ENCODE data around the gene GEMIN5. TPM values are rescaled to one million over a fixed set of nuclear protein-coding genes. Genes with fewer than 3 reads are reported as not detected.

Gene GEMIN5
- total and polyA plus RNA-seq, 2 of the 13 experiments (the other 11 are each of a cell fraction or from before 2014, with no cell fraction given), result 6.6 to 28.6 TPM

GRCh38 chr5:154970759-154971158 lies 32.7 kb upstream of the GEMIN5 start:
- FAIRE-seq, result peak; percentile 82
- TF ChIP-seq GABPB1 (CRISPR knock-in tag; IDR thresholded peaks at IDR 0.05) (no peak), HNF4A (CRISPR knock-in tag; IDR thresholded peaks at IDR 0.05) (peak; percentile 54), SNAPC5 (CRISPR knock-in tag; IDR thresholded peaks at IDR 0.05; ENCODE audit: borderline replicate concordance) (no peak), MIXL1 (CRISPR knock-in tag; IDR thresholded peaks at IDR 0.05) (0 out of 2 replicates have a peak, but pooled peaks have one; percentile 32), EED (CRISPR knock-in tag; IDR thresholded peaks at IDR 0.05) (no peak), MXI1 (IDR thresholded peaks at IDR 0.05; ENCODE audit: borderline replicate concordance, low read depth, low read length) (peak; percentile 91; the same call in 2 of the 3 replicates), KAT8 (CRISPR knock-in tag; IDR thresholded peaks at IDR 0.05) (peak; percentile 46; the same call in 1 of the 2 replicates), HMGXB4 (CRISPR knock-in tag; IDR thresholded peaks at IDR 0.05; ENCODE audit: borderline replicate concordance in 1 of 2, low read depth in 1 of 2) (0 out of 4 replicates have a peak, but pooled peaks of 1 of the 2 experiments have one; percentile 30), ZFX (CRISPR knock-in tag; IDR thresholded peaks at IDR 0.05; ENCODE audit: low read depth) (peak; percentile 71), AHDC1 (CRISPR knock-in tag; IDR thresholded peaks at IDR 0.05; ENCODE audit: borderline replicate concordance) (peak; percentile 77; the same call in 1 of the 2 replicates), HOXA3 (CRISPR knock-in tag; IDR thresholded peaks at IDR 0.05) (peak; percentile 18; the same call in 1 of the 2 replicates), SPEN (CRISPR knock-in tag; IDR thresholded peaks at IDR 0.05; ENCODE audit: low read depth) (peak; percentile 57; the same call in 1 of the 2 replicates), GZF1 (CRISPR knock-in tag; IDR thresholded peaks at IDR 0.05) (no peak), TFE3 (CRISPR knock-in tag; IDR thresholded peaks at IDR 0.05) (0 out of 2 replicates have a peak, but pooled peaks have one; percentile 30), FOXA1 (IDR thresholded peaks at IDR 0.05) (no peak), FOXA1 (CRISPR knock-in tag; IDR thresholded peaks at IDR 0.05) (0 out of 2 replicates have a peak, but pooled peaks have one; percentile 29), ZNF235 (CRISPR knock-in tag; IDR thresholded peaks at IDR 0.05; ENCODE audit: borderline replicate concordance) (no peak)

More at GRCh38 chr5:154970759-154971158, 32.7 kb upstream of the GEMIN5 start:
- no peak overlapping the region for H3K4me2 ChIP-seq (ENCODE audit: low read depth, low read length)
- H3K4me3 ChIP-seq (replicated peaks in 1 of 3; ENCODE audit: insufficient read depth in 1 of 3, low read depth in 2 of 3, low read length in 3 of 3), result no peak overlapping the region
- no peaks in the 10 kb centered on the region for H3K9me3 ChIP-seq (ENCODE audit: low read length)
- no peak overlapping the region for H3K9ac ChIP-seq (ENCODE audit: insufficient read depth, low read depth, low read length)
- peaks cover 19% of the 10 kb centered on the region for H3K4me1 ChIP-seq (ENCODE audit: insufficient read depth, low read length)
- in situ Hi-C loops (cut with HindIII; ENCODE audit: extremely low pct_ligation_motif_present, low pct_unique_long_range_greater_than_20kb) (loop anchor here (10.0 kb wide), 1 partner anchor 54 kb away; no protein-coding TSS in a partner anchor), intact Hi-C loops (cut with micrococcal nuclease; ENCODE audit: unreplicated experiment) (no loop called here)
- H3K36me3 ChIP-seq (replicated peaks in 1 of 2; ENCODE audit: control insufficient read depth in 1 of 2, insufficient read depth in 2 of 2, low read length in 2 of 2), result peaks cover 0 to 18% of the 10 kb centered on the region in 2 experiments; a peak in 4 of 5 replicates
- no peaks in the 10 kb centered on the region for H4K20me1 ChIP-seq (ENCODE audit: insufficient read depth, low read length)
- H2AFZ ChIP-seq (ENCODE audit: low read length), result no peak overlapping the region
- BruUV-seq (replicated peaks), result no TSS peak
- no peaks in the 10 kb centered on the region for H3K79me2 ChIP-seq (ENCODE audit: insufficient read depth, low read length)
- CTCF ChIA-PET (ENCODE audit: low intra/inter-chr PET ratio, low total read pairs), result interaction anchor here (1.0 kb wide), 1 partner anchor 57 kb away, joined by 4 read pairs; no protein-coding TSS in a partner anchor
- ATAC-seq (peak; percentile 99), DNase-seq (ENCODE audit: low spot score) (peak; percentile 81)
- H3K27me3 ChIP-seq (ENCODE audit: control insufficient read depth in 1 of 2, insufficient read depth in 2 of 2, low read length in 2 of 2), result no peaks in the 10 kb centered on the region
- POLR2A ChIA-PET, result no interaction called here
- H3K27ac ChIP-seq (ENCODE audit: extremely low read length, insufficient read depth, low read length), result peak overlapping the region; percentile 23

Measured in HepG2 (cell line).